ENCODE results near the gene RTL10. TPM values are rescaled to one million over a fixed set of nuclear protein-coding genes. Genes with fewer than 3 reads are reported as not detected.

RTL10 gene
- total RNA-seq, 1 experiment from 2014 or later, result 26.7 TPM

- CTCF ChIA-PET, result no interaction called here
- in situ Hi-C loops (cut with HindIII; ENCODE audit: low pct_unique_long_range_greater_than_20kb, low sequenced_read_pairs), result no loop called here
- intact Hi-C loops (cut with micrococcal nuclease; ENCODE audit: unreplicated experiment), result no loop called here
- no peaks in the 10 kb centered on the region for H3K36me3 ChIP-seq (ENCODE audit: control insufficient read depth, insufficient read depth, low read length)
- no peaks in the 10 kb centered on the region for H3K27me3 ChIP-seq (ENCODE audit: control insufficient read depth, insufficient read depth, low read length)
- H3K4me1 ChIP-seq (ENCODE audit: control insufficient read depth, insufficient read depth, low read length), result peaks cover 36% of the 10 kb centered on the region
- POLR2A ChIA-PET, result no interaction called here
- no TSS peak for BruUV-seq (replicated peaks)
- DNase-seq (ENCODE audit: low read depth, low spot score) (no peak), ATAC-seq (no peak)
- H3K9me3 ChIP-seq (ENCODE audit: control insufficient read depth, insufficient read depth, low read depth, low read length), result no peaks in the 10 kb centered on the region
- H3K4me3 ChIP-seq (ENCODE audit: low read depth in 2 of 2, low read length in 2 of 2), result no peak overlapping the region
- TF ChIP-seq TCF7L2 (IDR thresholded peaks at IDR 0.05; ENCODE audit: low read depth, low read length), result no peak
- no peak for TF ChIP-seq CTCF (IDR thresholded peaks at IDR 0.05)
- TF ChIP-seq POLR2AphosphoS5 (IDR thresholded peaks at IDR 0.05; ENCODE audit: low read depth, low read length), result no peak
- no peak for TF ChIP-seq SIN3A (IDR thresholded peaks at IDR 0.05; ENCODE audit: borderline replicate concordance, insufficient read depth, low read depth, low read length)
- TF ChIP-seq REST (IDR thresholded peaks at IDR 0.05; ENCODE audit: insufficient read depth in 1 of 2, low read depth in 2 of 2, low read length in 1 of 2), result no peak
- H3K27ac ChIP-seq (ENCODE audit: low read length), result no peak overlapping the region
Observed at GRCh38 chr22:19845054-19845722, 9.5 kb downstream of the RTL10 start.

- Histone ChIP-seq H3K4me1 (ENCODE audit: control insufficient read depth, insufficient read depth, low read length) (peaks cover 32% of the 10 kb centered on the region), H3K4me3 (ENCODE audit: low read depth in 2 of 2, low read length in 2 of 2) (no peak overlapping the region), H3K9me3 (ENCODE audit: control insufficient read depth, insufficient read depth, low read depth, low read length) (no peaks in the 10 kb centered on the region), H3K27me3 (ENCODE audit: control insufficient read depth, insufficient read depth, low read length) (no peaks in the 10 kb centered on the region), H3K36me3 (ENCODE audit: control insufficient read depth, insufficient read depth, low read length) (no peaks in the 10 kb centered on the region), H3K27ac (ENCODE audit: low read length) (no peak overlapping the region)
- intact Hi-C loops (cut with micrococcal nuclease; ENCODE audit: unreplicated experiment) (no loop called here), in situ Hi-C loops (cut with HindIII; ENCODE audit: low pct_unique_long_range_greater_than_20kb, low sequenced_read_pairs) (no loop called here)
- no peak for DNase-seq (ENCODE audit: low read depth, low spot score)
- no TSS peak for BruUV-seq (replicated peaks)
- CTCF ChIA-PET, result interaction anchor here (0.5 kb wide), 1 partner anchor 44 kb away, joined by 3 read pairs; no protein-coding TSS in a partner anchor
- TF ChIP-seq REST (IDR thresholded peaks at IDR 0.05; ENCODE audit: insufficient read depth in 1 of 2, low read depth in 2 of 2, low read length in 1 of 2) (peak in 1 of 2 experiments; percentile 66; a peak in 1 of 4 replicates), CTCF (IDR thresholded peaks at IDR 0.05) (no peak), POLR2AphosphoS5 (IDR thresholded peaks at IDR 0.05; ENCODE audit: low read depth, low read length) (no peak)
- POLR2A ChIA-PET, result no interaction called here
- ATAC-seq, result peak; percentile 64
Observed at GRCh38 chr22:19844377-19845053, 10.2 kb downstream of the RTL10 start.
